Activated CD8-positive, alpha-beta memory T cell treated with anti-CD3 and anti-CD28 coated beads for 48 hours (primary cell): ENCODE results near the gene ARHGAP23.
A peak's percentile ranks its signal among the peaks of the same experiment; 100 is the strongest.
"Not testable (repeated sequence)": the region's sequence is repeated elsewhere in the genome, so short reads cannot be mapped to it uniquely, and the experiment has no call there.

Experiments
- DNase-seq, 3 experiments: peaks; one replicate each; pipeline ENCODE4 v3.0.0-alpha.2; 2020; ENCODE audit warnings: low read depth in 2 of 3, low spot score in 2 of 3

The ARHGAP23 gene

DNA sequence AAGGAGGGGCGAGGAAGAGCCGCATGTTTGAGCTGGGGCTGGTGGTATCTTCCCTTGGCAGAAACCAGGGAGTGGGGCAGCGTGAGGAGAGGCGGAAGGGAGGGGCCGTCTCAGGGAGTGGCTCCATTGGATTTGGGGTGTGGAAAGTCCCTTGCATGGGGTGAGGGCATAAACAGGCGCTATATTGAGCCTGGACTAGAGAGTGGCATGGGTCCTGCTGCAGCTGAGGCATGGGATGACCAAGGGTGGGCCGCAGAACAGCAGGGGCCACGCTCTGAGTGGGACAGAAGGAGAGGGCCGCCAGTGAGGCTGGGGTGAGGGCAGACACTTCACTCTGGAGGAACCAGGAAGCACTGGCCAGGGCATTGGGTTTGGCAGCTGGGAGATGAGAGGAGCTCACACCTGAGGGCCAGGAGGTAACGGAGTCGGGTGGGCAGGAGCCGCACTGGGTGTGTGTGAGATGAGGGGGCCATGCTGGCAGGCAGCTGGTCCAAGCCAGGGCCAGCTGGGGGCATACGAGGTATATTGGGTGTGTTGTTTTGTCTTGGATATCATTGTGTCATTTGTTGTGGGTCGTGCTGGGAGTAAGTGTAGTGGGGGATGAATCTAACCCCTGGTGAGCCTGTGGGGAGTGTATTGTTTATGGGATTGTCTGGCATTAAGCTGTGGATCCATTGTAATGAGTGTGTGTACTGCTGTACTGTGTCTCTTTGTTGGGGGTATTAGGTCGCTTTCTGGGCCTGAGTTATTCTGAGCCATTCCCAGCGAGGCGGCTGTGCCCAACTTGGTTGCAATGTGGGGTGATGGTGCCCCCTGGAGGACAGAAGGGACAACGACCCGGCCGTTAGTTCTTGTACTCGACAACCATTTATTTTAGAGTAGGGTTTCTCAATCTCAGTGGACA, 56.2 kb downstream of the ARHGAP23 start:
- DNase-seq, result peak in 2 of 3 experiments; percentile 32 to 51

DNA sequence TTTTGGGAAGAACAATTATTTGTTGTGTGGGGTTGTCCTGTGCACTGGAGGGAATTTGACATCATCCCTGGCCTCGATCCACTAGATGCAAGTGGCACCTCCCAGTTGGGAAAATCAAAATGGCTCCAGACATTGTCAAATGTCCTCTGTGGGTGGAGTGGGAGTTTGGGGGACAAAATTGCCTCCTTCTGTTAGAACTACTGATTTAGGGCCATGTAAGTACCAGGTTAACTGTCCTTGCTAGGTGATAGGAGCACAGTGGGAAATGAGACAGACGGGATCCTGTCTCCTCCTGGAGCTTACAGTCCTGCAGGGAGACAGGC, 56.8 kb downstream of the ARHGAP23 start:
- no peak for DNase-seq

DNA sequence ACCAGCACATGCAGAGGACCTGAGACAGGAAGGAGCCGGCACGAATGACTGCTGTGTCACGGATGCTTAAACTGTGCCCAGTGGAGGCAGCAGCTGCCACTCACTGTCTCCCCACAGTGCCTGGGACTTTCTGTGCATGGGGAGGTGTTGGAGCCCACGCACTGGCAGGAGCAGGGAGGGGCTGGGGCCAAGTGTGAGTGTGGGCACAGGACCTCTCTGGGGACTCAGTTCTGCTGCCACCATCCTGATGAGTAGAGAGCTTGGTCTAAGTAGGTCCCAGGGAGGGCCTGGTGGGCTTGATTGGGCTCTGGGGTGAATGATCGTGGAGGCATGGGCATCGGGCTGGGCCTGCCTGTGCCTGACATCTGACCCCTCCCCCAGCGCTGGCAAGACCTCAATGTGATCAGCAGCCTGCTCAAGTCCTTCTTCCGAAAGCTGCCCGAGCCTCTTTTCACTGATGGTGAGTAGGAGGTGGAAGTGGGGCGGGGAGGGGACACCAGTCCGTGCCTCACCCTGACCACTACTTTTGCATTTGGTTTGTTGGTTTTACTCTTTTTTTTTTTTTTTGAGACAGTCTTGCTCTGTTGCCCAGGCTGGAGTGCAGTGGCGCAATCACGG, 57.5 kb downstream of the ARHGAP23 start:
- not testable (repeated sequence) for DNase-seq

DNA sequence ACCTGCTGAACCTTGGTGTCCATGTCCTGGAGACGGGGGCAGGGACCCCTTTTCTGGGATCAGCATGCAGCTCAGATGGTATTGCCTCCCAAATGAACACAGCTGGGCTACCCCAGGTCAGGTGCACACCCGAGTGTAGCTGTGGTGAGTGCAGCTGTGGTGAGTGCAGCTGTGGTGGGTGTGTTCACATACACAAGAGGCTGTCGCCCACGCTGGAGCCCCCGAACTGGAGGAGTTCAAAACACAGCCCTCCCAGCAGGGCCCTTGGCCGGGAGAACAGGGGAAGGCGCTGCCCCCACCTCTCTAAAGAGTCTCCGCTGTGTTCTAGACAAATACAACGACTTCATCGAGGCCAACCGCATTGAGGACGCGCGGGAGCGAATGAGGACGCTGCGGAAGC, 61.5 kb downstream of the ARHGAP23 start:
- DNase-seq, result not testable (repeated sequence)

DNA sequence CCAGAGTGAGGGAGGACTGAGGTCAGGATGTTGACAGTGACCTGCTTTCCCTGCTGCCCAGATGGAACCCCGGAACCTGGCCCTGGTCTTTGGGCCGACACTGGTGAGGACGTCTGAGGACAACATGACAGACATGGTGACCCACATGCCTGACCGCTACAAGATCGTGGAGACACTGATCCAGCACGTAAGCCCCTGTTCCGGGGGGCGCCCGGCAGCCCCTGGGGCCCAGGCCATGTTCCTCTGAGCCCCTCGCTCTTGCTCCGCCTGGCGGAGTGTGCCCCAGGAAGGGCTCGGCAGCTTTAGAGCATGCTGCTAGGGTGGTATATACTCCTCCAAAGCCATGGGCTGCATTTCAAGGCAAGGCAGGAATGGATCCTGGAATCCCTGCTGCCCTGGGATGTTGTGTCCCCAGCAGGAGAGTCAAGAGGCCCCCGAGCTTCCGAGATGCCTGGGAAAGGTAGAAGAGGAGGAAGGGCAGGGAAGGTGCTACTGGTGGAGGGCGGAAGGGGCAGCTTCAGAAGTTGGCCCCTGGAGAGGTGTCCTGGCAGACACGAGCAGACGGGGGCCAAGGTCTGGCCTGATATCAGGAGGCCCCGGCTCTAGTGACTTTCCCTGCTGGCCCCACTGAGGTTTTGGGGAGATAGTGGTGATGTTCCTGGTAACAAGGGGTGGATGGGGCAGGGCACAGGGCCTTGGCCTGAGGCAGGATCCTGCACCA, 63.2 kb downstream of the ARHGAP23 start:
- DNase-seq, result not testable (repeated sequence)

DNA sequence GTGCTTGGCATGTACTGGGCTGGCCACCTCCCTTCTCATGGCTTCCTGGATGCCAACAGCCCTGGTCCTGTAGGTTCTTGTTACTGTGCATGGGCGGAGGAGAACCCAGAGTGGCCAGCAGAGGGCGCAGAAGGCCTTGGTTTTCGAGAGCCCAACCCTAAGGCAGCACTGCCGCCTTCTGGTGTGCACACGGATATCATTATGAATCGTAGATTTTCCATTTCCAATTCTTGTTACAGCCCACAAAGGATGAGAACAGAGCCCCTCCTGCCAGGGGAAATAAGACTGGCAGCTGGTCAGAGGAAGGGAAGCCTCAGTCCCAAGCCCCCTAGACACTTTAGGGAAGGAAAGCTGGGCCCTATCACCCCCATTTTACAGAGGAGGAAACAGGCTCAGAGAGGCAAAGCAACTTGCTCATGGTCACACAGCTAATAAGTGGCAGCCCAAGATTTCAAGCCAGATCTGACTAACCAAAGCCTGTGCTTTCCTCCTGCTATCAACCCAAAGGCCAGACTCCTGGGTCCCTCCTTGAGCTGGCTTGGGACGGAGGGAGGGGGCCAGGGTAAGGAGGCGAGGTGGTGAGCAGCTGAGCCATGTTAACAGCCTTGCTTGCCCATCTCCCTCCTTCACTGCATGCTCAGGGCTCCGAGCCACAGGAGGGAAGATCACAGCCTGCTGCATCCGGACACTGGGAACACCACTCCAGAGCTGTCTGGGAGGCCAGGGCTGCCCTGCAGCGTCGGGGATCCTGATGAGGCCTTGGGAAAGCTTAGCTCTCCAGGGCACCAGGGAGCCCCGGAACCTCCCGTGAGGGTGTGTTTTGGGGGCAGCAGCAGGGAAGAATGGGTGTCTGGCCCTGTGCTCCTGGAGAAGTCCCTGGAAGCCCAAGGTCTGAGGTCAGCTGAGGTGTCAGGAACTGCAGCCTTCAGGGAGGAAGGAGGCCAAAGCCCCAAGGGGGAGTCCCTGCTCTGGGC, 64.1 kb downstream of the ARHGAP23 start:
- peak; percentile 71 to 89 (median 87) for DNase-seq

DNA sequence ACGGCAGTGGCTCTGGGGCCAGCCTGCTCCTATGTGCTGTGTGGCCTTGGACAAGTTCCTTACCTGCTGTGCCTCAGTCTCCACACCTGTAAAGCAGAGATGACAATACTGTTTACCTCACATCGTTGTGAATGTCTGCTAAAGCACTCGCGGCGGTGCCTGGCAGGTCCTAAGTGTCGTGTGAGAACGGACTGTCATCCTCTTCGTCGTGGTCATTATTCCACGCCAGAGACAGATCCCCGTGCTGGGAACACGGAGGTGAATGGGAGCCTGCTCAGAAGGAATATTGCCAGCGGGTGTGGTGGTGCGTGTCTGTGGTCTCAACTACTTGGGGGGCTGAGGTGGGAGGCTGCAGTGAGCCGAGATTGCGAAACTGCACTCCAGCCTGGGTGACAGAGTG, 65.9 kb downstream of the ARHGAP23 start:
- DNase-seq, result not testable (repeated sequence)

DNA sequence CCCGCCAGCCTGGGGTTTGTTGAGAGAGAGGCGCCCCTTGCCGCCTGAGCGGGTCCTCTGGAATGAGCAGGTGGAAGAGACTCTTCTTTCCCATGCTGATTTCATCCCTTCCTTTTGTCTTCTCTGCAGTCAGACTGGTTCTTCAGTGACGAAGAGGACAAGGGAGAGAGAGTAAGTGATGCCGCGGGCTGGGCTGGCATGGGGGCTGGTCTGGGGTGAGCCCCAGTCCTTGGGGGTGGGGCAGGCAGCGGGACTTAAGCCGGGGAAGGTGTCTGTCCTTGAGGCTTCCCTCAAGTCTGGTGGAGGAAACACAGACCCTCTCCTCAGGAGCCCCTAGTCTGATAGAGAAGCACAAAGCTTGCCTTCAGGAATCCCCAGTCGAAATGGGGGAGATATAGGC, 69.4 kb downstream of the ARHGAP23 start:
- not testable (repeated sequence) for DNase-seq

DNA sequence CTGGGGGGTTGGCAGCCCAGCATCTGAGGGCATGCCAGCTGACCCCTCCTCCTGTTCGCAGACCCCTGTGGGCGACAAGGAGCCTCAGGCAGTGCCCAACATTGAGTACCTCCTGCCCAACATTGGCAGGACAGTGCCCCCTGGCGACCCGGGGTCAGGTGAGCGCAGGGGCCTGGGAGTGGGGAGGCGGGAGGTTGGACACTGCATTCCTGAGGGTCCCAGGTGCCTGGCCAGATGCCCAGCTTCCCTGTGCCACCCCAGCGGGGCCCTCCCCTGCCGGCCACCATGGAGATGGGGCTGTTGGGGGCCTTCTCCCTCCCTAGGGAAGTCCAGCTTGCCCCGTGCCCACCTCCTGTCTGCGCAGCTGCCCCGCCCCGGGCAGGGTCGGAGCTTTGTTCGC, 70.1 kb downstream of the ARHGAP23 start:
- DNase-seq, result no peak

DNA sequence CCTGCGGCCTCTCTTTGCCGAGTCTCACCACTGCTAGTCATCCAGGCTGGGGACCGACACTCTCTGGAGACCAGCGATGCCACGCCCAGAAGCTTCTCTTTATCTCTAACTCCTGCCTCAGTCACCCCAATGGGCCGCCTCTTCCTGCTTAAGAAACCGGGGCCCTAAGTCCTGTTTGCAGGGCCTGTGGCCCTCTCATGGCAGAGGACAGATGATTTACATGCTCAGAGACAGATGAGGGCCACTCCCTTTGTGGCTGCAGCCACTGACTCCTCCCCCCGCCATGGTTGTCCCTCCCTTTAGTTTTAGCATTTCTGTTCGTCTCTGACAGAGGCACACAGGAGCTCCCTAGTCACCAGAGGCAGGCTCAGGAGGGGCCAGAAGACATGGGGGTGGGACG, 71.0 kb downstream of the ARHGAP23 start:
- not testable (repeated sequence) for DNase-seq

DNA sequence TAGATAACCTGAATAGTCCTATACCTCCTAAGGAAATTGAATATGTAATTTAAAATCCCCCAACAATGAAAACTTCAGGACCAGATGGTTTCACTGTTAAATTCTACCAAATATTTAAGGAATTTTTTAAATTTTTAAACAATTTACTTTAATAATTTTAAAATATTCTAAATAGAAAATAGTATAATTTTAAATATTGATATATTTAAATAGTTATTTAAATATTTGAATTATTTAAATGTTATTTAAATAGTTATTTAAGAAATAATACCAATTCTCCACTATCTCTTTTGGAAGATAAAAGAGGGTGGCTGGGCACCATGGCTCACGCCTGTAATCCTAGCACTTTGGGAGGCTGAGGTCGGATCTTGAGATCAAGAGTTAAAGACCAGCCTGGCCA, 73.5 kb downstream of the ARHGAP23 start:
- DNase-seq, result not testable (repeated sequence)

DNA sequence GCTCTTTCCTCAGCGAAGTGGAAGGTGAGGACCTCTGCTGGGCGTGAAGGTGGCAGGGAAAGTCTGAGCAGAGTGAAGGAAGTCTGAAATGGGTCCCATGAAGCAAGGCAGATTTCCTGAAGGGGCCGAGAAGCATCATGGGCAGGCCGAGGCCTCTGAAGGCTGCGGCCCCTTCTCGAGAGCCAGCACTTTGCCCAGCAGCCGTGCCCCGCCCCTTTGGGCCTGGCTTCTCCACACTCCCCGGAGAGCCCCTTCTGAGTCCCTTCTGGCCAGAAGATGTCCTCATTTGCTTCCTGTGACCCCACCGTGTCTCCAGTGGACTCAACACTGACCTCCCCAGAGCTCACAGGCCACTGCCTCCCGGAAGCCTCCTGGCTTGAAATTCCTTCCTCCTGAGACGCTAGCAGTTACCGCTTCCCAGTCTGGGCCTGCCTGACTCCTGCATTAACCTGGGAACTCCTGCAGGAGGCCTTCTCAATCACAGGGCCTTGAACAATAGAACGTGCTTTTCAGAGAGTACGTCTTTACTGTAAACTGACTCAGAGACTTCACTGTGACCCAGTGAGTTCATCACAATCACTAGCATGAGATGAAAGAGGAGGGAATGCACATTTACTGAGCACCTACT, 75.1 kb downstream of the ARHGAP23 start:
- not testable (repeated sequence) for DNase-seq

DNA sequence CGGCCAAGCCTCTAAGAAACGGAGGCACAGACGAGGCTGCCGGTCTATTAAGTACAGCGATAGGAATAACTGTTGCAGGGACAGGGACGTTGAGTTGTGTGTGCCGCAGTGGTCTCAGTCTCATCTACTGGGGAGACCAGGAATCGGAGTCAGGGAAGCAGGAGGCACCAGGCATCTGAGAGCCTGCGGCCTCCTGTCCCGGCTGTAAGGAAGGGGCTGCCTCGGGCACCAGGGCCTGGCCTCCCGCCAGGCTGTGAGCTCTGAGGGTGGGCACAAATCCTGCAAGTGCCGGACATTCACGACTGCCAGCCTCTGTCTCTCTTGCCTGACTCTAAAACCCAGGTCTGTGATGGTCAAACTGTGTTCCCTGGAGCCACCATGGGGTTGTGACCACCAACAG, 76.0 kb downstream of the ARHGAP23 start:
- DNase-seq, result no peak

DNA sequence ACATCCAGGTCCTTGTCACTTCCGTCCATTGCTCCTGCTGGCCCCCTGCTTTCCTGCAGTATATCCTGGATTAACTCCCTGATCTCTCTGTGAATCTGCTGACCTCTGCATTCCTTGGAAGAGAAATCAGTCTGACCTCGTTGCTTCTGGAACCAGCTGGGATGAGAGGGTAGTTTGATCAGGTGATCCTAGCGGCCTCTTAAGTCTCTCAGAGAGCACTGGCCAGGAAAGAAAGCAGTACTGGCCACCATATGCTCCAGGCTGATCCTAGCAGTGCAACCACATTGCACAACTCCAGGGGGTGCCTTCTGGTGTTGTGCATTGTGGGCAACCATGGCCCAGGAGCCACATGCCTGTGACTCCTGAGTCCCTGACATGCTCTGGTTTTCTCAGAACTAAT, 79.2 kb downstream of the ARHGAP23 start:
- no peak for DNase-seq

DNA sequence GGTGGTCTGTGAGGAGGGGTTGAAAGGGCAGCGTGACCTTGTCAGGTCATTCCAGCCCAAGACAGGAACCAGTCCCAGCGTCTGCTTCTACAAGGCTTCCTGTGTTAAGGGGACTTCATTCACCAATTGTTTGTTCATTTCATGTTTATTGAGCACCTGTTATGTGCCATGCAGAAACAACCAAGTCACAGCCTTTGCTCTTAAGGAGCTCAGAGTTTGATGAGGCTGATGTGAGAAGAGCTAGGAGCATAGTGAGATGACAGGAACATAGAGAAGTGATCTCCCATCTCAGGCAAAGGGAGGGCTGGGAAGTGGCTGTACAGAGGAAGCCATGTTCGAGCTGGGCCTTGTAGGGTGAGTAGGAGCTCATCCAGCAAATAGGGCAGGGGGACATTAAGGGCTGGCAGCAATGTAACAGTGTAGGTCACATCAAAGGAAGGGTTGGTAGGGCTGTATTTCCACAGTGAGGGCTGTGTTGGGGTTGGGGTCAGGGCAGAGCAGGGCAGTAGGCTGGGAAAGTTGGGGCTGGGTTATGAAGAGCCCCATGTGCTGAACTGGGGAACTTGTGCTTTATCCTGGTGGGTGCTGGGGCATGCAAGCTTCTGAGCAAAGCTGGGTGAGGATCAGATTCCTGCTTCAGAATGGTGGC, 79.8 kb downstream of the ARHGAP23 start:
- DNase-seq, result no peak

DNA sequence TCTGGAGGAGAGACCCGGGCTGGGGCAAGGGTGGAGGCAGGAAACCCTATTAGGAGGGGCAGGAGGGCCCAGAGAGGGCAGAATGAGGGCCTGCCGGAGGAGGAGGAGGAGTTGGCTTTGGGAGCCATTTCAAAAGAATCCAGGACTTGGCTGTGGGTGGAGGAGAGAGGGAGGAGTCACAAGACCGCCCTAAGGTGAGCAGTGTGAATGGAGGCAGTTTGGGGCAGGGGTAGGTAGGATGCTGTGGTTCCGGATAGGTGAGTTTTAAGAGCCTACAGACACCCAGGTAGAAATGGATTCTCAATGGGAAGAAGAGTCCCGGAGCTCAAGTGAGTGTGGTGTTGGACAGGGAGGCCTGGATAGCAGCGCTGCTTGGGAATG, 80.3 kb downstream of the ARHGAP23 start:
- DNase-seq, result no peak

DNA sequence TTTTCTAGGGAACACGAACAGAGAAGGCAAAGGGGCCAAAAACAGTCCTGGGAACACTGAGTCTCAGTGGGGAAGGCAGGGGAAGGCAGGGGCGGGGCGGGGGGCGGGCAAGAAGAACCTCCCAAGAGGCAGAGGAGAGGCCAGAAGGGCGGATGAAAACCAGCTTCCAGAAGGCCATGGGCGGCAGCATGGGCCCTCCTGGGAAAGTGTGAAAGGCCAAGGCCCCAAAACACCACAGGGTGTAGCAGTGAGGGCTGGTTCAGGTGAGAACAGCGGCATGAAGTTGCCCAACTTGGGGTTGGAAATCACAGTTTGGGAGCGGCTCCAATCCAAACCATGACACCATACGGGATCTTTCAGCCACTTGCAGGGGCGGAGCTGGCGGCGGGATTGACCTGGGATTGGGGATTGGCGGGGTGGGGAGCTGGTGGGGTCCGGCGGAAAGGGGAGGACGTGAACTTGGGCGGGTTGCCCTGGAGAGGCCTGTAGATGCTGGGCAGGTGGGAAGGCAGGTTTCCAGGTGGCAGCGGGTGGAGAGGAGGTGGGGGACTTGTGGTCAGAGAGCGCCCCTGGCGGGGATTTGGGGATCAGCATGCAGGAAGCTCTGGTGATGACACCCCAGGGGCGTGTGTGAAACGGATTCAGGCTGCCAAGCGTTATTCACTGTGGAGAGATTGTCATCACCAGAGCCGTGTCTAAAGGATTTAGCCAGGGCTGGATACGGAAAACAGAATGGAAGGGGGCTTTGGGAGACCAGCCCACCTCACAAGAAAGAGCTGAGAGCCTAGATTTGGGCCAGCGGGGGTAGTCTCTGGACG, 80.9 kb downstream of the ARHGAP23 start:
- peak; percentile 40 to 59 (median 55) for DNase-seq

DNA sequence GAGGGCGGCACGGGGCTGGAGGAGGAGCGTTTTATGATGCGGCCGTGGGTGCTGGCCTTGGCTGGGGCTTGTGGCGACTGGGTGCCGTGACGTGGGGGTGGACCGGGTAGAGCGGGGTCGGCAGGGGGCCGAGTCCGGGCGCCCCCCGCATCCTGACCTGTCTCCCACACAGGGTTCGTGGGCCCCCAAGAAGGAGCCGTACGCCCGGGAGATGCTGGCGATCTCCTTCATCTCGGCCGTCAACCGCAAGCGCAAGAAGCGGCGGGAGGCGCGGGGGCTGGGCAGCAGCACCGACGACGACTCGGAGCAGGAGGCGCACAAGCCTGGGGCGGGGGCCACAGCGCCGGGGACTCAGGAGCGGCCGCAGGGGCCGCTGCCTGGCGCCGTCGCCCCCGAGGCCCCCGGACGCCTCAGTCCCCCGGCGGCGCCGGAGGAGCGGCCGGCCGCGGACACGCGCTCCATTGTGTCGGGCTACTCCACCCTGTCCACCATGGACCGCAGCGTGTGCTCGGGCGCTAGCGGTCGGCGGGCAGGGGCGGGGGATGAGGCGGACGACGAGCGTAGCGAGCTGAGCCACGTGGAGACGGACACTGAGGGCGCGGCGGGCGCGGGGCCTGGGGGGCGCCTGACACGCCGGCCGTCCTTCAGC, 81.6 kb downstream of the ARHGAP23 start:
- no peak for DNase-seq
